Sigmoid colon (tissue), 3 donors: ENCODE results near the gene HSPG2.

Experiments used
- POLR2A ChIP-seq, 2 donors: fragments of 450-650 bp; IDR thresholded peaks; one replicate each; pipeline ENCODE4 v1.6.1; 2016; ENCODE audit warnings: antibody characterized with exemption in 2 of 2, mild to moderate bottlenecking in 2 of 2, moderate library complexity in 2 of 2
- TF ChIP-seq, protein P1 (sequence below), 4 experiments: fragments of 450-650 bp in 3 of 4; fragments of 200-600 bp in 1 of 4; IDR thresholded peaks; one replicate each; pipeline ENCODE4 v1.5.1; 2016 to 2019; ENCODE audit warnings: antibody characterized with exemption in 4 of 4, mild to moderate bottlenecking in 3 of 4, moderate library complexity in 2 of 4

DNA sequence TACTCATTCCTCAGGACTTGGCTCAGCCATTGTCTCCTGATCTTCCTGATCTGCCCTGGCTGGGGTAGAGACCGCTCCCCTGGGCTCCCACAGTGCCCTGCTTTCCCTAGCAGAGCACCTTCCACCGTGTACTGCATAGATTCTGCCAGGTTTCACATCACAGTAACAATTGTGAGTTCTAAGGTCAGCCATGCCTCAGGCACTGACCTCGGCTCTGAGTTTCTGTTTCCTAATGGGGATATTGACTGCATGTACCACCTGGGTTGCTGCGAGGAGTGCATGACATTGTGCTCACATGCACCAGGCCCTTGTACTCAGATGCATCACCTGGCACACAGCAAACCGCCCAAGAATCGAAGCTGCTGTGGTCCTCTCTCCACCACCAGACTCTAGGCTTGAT, 46.0 kb downstream of the HSPG2 start:
- TF ChIP-seq POLR2A (IDR thresholded peaks at IDR 0.05), result no peak
- TF ChIP-seq, protein P1, sequence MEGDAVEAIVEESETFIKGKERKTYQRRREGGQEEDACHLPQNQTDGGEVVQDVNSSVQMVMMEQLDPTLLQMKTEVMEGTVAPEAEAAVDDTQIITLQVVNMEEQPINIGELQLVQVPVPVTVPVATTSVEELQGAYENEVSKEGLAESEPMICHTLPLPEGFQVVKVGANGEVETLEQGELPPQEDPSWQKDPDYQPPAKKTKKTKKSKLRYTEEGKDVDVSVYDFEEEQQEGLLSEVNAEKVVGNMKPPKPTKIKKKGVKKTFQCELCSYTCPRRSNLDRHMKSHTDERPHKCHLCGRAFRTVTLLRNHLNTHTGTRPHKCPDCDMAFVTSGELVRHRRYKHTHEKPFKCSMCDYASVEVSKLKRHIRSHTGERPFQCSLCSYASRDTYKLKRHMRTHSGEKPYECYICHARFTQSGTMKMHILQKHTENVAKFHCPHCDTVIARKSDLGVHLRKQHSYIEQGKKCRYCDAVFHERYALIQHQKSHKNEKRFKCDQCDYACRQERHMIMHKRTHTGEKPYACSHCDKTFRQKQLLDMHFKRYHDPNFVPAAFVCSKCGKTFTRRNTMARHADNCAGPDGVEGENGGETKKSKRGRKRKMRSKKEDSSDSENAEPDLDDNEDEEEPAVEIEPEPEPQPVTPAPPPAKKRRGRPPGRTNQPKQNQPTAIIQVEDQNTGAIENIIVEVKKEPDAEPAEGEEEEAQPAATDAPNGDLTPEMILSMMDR (IDR thresholded peaks at IDR 0.05), result no peak
